ENCODE measurements around the gene ZDHHC22. TPM values are rescaled to one million over a fixed set of nuclear protein-coding genes. Genes with fewer than 3 reads are reported as not detected.

The ZDHHC22 gene
- polyA plus RNA-seq, 1 donor from 2014 or later: 4.3 TPM

DNA sequence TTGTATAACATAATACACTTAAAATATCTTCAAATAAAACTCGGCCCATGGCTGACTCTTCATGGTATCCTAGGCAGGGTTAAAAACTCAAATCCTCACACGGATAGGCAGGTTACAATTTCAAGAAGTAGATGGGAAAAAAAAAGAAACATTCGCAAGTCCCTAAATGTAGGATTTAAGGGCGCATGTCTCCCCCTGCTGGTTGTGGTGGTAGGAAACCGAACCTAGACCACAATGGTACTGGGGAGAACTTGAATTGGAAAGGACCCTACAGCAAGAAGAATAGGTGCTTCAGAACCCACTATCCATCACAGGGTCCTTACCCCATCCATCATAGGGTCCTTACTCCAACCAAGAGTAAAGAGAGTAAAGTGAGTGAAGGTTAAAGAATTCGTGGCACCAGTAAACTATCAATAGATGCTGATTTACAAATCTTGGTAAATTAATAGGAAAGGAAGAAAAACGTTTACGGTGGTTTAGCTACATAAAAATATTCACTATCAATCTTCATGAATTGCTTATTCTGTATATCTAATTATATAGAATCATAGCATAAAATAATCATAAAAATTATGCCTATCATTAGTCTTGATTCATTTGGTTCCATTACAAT, 46.8 kb downstream of the ZDHHC22 start:
- TF ChIP-seq EZH2 (IDR thresholded peaks at IDR 0.05; ENCODE audit: borderline replicate concordance, insufficient read depth, low read length, poor library complexity, severe bottlenecking): no peak
- TF ChIP-seq, protein P1, sequence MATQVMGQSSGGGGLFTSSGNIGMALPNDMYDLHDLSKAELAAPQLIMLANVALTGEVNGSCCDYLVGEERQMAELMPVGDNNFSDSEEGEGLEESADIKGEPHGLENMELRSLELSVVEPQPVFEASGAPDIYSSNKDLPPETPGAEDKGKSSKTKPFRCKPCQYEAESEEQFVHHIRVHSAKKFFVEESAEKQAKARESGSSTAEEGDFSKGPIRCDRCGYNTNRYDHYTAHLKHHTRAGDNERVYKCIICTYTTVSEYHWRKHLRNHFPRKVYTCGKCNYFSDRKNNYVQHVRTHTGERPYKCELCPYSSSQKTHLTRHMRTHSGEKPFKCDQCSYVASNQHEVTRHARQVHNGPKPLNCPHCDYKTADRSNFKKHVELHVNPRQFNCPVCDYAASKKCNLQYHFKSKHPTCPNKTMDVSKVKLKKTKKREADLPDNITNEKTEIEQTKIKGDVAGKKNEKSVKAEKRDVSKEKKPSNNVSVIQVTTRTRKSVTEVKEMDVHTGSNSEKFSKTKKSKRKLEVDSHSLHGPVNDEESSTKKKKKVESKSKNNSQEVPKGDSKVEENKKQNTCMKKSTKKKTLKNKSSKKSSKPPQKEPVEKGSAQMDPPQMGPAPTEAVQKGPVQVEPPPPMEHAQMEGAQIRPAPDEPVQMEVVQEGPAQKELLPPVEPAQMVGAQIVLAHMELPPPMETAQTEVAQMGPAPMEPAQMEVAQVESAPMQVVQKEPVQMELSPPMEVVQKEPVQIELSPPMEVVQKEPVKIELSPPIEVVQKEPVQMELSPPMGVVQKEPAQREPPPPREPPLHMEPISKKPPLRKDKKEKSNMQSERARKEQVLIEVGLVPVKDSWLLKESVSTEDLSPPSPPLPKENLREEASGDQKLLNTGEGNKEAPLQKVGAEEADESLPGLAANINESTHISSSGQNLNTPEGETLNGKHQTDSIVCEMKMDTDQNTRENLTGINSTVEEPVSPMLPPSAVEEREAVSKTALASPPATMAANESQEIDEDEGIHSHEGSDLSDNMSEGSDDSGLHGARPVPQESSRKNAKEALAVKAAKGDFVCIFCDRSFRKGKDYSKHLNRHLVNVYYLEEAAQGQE (IDR thresholded peaks at IDR 0.05; ENCODE audit: borderline replicate concordance): no peak
- TF ChIP-seq SMC3 (conservative IDR thresholded peaks at IDR 0.05; ENCODE audit: poor library complexity): peak; percentile 87
- TF ChIP-seq RAD21 (conservative IDR thresholded peaks at IDR 0.05): peak; percentile 83
- TF ChIP-seq POLR2AphosphoS5 (IDR thresholded peaks at IDR 0.05): no peak
- TF ChIP-seq EP300 (conservative IDR thresholded peaks at IDR 0.05; ENCODE audit: poor library complexity, severe bottlenecking): no peak
- TF ChIP-seq, protein P2, sequence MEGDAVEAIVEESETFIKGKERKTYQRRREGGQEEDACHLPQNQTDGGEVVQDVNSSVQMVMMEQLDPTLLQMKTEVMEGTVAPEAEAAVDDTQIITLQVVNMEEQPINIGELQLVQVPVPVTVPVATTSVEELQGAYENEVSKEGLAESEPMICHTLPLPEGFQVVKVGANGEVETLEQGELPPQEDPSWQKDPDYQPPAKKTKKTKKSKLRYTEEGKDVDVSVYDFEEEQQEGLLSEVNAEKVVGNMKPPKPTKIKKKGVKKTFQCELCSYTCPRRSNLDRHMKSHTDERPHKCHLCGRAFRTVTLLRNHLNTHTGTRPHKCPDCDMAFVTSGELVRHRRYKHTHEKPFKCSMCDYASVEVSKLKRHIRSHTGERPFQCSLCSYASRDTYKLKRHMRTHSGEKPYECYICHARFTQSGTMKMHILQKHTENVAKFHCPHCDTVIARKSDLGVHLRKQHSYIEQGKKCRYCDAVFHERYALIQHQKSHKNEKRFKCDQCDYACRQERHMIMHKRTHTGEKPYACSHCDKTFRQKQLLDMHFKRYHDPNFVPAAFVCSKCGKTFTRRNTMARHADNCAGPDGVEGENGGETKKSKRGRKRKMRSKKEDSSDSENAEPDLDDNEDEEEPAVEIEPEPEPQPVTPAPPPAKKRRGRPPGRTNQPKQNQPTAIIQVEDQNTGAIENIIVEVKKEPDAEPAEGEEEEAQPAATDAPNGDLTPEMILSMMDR (IDR thresholded peaks at IDR 0.05; ENCODE audit: poor library complexity, severe bottlenecking): peak; percentile 79
- TF ChIP-seq TAF1 (IDR thresholded peaks at IDR 0.05; ENCODE audit: low read depth): no peak
- TF ChIP-seq MXI1 (conservative IDR thresholded peaks at IDR 0.05; ENCODE audit: poor library complexity, severe bottlenecking): no peak
- H2AFZ ChIP-seq (ENCODE audit: low read depth, low read length): no peak overlapping the region
- peaks cover 16% of the 10 kb centered on the region for H3K79me2 ChIP-seq (replicated peaks; ENCODE audit: insufficient read depth, low read length)

DNA sequence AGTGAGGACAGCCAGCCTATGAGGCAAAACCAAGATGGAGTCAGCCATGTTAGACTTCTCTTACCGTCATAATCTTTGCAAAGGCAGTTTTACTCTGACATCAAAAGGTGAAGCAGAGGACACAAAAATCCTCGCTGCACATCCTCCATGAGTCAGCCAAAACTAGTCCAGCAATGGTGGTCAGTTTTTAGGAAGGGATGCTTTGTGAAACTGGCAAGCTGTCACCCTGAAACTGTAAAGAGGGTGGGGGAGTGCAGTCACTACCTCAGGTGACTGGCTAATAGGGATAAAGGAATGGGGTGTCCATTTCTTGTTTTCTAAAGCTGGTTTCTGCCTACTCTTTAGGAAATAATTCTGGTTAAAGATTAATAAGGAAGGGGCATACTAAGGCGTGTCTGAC, 48.9 kb downstream of the ZDHHC22 start:
- H3K9me2 ChIP-seq (ENCODE audit: insufficient read depth, low read length): no peaks in the 10 kb centered on the region
- no peak for TF ChIP-seq EP300 (conservative IDR thresholded peaks at IDR 0.05; ENCODE audit: poor library complexity, severe bottlenecking)
- no peak for TF ChIP-seq POLR2AphosphoS5 (IDR thresholded peaks at IDR 0.05)
- TF ChIP-seq MXI1 (conservative IDR thresholded peaks at IDR 0.05; ENCODE audit: poor library complexity, severe bottlenecking): no peak
- TF ChIP-seq, protein P1 (IDR thresholded peaks at IDR 0.05; ENCODE audit: borderline replicate concordance): no peak
- no peak for TF ChIP-seq SMC3 (conservative IDR thresholded peaks at IDR 0.05; ENCODE audit: poor library complexity)
- TF ChIP-seq EZH2 (IDR thresholded peaks at IDR 0.05; ENCODE audit: borderline replicate concordance, insufficient read depth, low read length, poor library complexity, severe bottlenecking): no peak
- TF ChIP-seq, protein P2 (IDR thresholded peaks at IDR 0.05; ENCODE audit: poor library complexity, severe bottlenecking): no peak
- TF ChIP-seq RAD21 (conservative IDR thresholded peaks at IDR 0.05): no peak
- no peak for TF ChIP-seq TAF1 (IDR thresholded peaks at IDR 0.05; ENCODE audit: low read depth)
- H3K4me2 ChIP-seq (ENCODE audit: low read length): no peak overlapping the region

More for the DNA sequence above, 46.8 kb downstream of the ZDHHC22 start:
- Histone ChIP-seq H3K27ac (ENCODE audit: low read length) (no peak overlapping the region), H3K9ac (ENCODE audit: low read length) (no peak overlapping the region), H3K36me3 (ENCODE audit: insufficient read depth, low read length) (no peaks in the 10 kb centered on the region), H3K27me3 (ENCODE audit: insufficient read depth, low read depth, low read length) (no peaks in the 10 kb centered on the region), H3K4me3 (ENCODE audit: low read length) (no peak overlapping the region), H3K4me2 (ENCODE audit: low read length) (no peak overlapping the region), H3F3A (ENCODE audit: insufficient read depth, low read length, poor library complexity, severe bottlenecking) (no peaks in the 10 kb centered on the region), H3K9me3 (ENCODE audit: low read length) (no peaks in the 10 kb centered on the region), H3K9me2 (ENCODE audit: insufficient read depth, low read length) (no peaks in the 10 kb centered on the region), H4K20me1 (ENCODE audit: insufficient read depth) (no peaks in the 10 kb centered on the region)

More for the DNA sequence above, 48.9 kb downstream of the ZDHHC22 start:
- no peak overlapping the region for H3K9ac ChIP-seq (ENCODE audit: low read length)
- H2AFZ ChIP-seq (ENCODE audit: low read depth, low read length): no peak overlapping the region
- H4K20me1 ChIP-seq (ENCODE audit: insufficient read depth): no peaks in the 10 kb centered on the region
- H3K79me2 ChIP-seq (replicated peaks; ENCODE audit: insufficient read depth, low read length): no peaks in the 10 kb centered on the region
- no peak overlapping the region for H3K4me3 ChIP-seq (ENCODE audit: low read length)
- H3F3A ChIP-seq (ENCODE audit: insufficient read depth, low read length, poor library complexity, severe bottlenecking): no peaks in the 10 kb centered on the region
- H3K27me3 ChIP-seq (ENCODE audit: insufficient read depth, low read depth, low read length): no peaks in the 10 kb centered on the region
- no peak overlapping the region for H3K27ac ChIP-seq (ENCODE audit: low read length)
- no peaks in the 10 kb centered on the region for H3K9me3 ChIP-seq (ENCODE audit: low read length)
- H3K36me3 ChIP-seq (ENCODE audit: insufficient read depth, low read length): no peaks in the 10 kb centered on the region

Measured in neural cell (in vitro differentiated cells).